HepG2 (cell line): ENCODE data around the gene VPS52. TPM values are rescaled to one million over a fixed set of nuclear protein-coding genes. Genes with fewer than 3 reads are reported as not detected.

Experiments used
- ATAC-seq: fragments of 200-7000 bp; cut with Tn5 transposase; 3 replicates; pipeline ENCODE4 v1.9.1; 2020; ENCODE audit warnings: mild to moderate bottlenecking, moderate library complexity
- BruUV-seq: library from RNA; stranded (reverse); fragments of 400-500 nt; replicated peaks from 2 replicates; lab custom pipeline; 2021; lab: Mats Ljungman, UMichigan
- CTCF ChIA-PET: fragments of 300-600 bp; formaldehyde crosslinking; extraction: SDS; loops from one replicate; lab custom pipeline; 2021; ENCODE audit warnings: low total read pairs, inconsistent platforms, low intra/inter-chr PET ratio; lab: Yijun Ruan, JAX
- POLR2A ChIA-PET: fragments of 350-600 bp; sonication (Branson Sonifier 250); formaldehyde crosslinking; loops from one replicate; lab custom pipeline; 2020; ENCODE audit warnings: antibody characterized with exemption, inconsistent platforms; lab: Yijun Ruan, JAX
- DNase-seq: peaks from one replicate; pipeline ENCODE4 v3.0.0-alpha.2; 2015; ENCODE audit warnings: low spot score
- FAIRE-seq: peaks from 3 replicates; lab custom pipeline; 2011; peaks lifted over from hg19 to GRCh38; lab: Jason Lieb, UNC
- H2AFZ ChIP-seq: one replicate; pipeline ENCODE4 v1.6.1; 2011; ENCODE audit warnings: low read length, inconsistent platforms
- H3K27ac ChIP-seq: fragments of 300-600 bp; 3 replicates; pipeline ENCODE4 v1.8.0; 2011; ENCODE audit warnings: mixed run types, mild to moderate bottlenecking, mixed read lengths, low read length, inconsistent platforms; ENCODE audit not compliant: insufficient read depth; ENCODE audit errors: extremely low read length
- H3K27me3 ChIP-seq, 2 experiments: fragments of 200-600 bp in 1 of 2; 2 replicates in 1 of 2; 3 replicates in 1 of 2; pipeline versions ENCODE4 v1.6.0 to v1.8.0; 2011; ENCODE audit warnings: low read length in 2 of 2, mild to moderate bottlenecking in 2 of 2, moderate library complexity in 2 of 2, inconsistent platforms in 1 of 2; ENCODE audit not compliant: insufficient read depth in 2 of 2, control insufficient read depth in 1 of 2
- H3K36me3 ChIP-seq, 2 experiments: fragments of 200-600 bp in 1 of 2; replicated peaks in 1 of 2; 2 replicates in 1 of 2; 3 replicates in 1 of 2; pipeline versions ENCODE4 v1.5.1 to v1.8.0; 2011; ENCODE audit warnings: low read length in 2 of 2, inconsistent platforms in 1 of 2; ENCODE audit not compliant: insufficient read depth in 2 of 2, control insufficient read depth in 1 of 2
- H3K4me1 ChIP-seq: 2 replicates; pipeline ENCODE4 v1.5.1; 2012; ENCODE audit warnings: low read length, inconsistent platforms; ENCODE audit not compliant: insufficient read depth
- H3K4me2 ChIP-seq: 2 replicates; pipeline ENCODE4 v1.6.0; 2011; ENCODE audit warnings: low read depth, low read length, inconsistent platforms
- H3K4me3 ChIP-seq, 3 experiments: fragments of 200-600 bp in 1 of 3; sonication (generic), shearing (Covaris generic) in 1 of 3; replicated peaks in 1 of 3; 2 replicates each; pipeline ENCODE4 v1.5.1; 2011 to 2016; ENCODE audit warnings: low read length in 3 of 3, inconsistent platforms in 2 of 3, low read depth in 2 of 3, mild to moderate bottlenecking in 2 of 3, control low read depth in 1 of 3, mixed read lengths in 1 of 3; ENCODE audit not compliant: insufficient read depth in 1 of 3
- H3K79me2 ChIP-seq: one replicate; pipeline ENCODE4 v1.6.1; 2011; ENCODE audit warnings: low read length, inconsistent platforms; ENCODE audit not compliant: insufficient read depth
- H3K9ac ChIP-seq: 2 replicates; pipeline ENCODE4 v1.6.0; 2011; ENCODE audit warnings: mild to moderate bottlenecking, low read depth, low read length, inconsistent platforms; ENCODE audit not compliant: insufficient read depth
- H3K9me3 ChIP-seq: 2 replicates; pipeline ENCODE4 v1.5.1; 2012; ENCODE audit warnings: mild to moderate bottlenecking, low read length
- H4K20me1 ChIP-seq: 2 replicates; pipeline ENCODE4 v1.6.0; 2011; ENCODE audit warnings: inconsistent platforms, mild to moderate bottlenecking, low read length, moderate library complexity; ENCODE audit not compliant: insufficient read depth
- JARID2 ChIP-seq: sonication (generic); formaldehyde crosslinking; IDR thresholded peaks from 2 replicates; pipeline ENCODE4 v1.8.1; 2023; ENCODE audit warnings: missing genetic modification reagents, inconsistent platforms; ENCODE audit not compliant: insufficient replicate concordance
- KAT7 ChIP-seq: IDR thresholded peaks from 2 replicates; pipeline ENCODE4 v1.6.1; 2018; ENCODE audit warnings: borderline replicate concordance, missing compliant biosample characterization
- MIXL1 ChIP-seq: IDR thresholded peaks from 2 replicates; pipeline ENCODE4 v1.6.1; 2016
- RFXANK ChIP-seq: IDR thresholded peaks from 2 replicates; pipeline ENCODE4 v1.6.1; 2016
- ZNF17 ChIP-seq: sonication (generic); formaldehyde crosslinking; IDR thresholded peaks from 2 replicates; pipeline ENCODE4 v1.5.0; 2020; ENCODE audit warnings: mild to moderate bottlenecking, missing genetic modification reagents
- ZNF512 ChIP-seq: sonication (generic); formaldehyde crosslinking; IDR thresholded peaks from 2 replicates; pipeline ENCODE4 v1.4.0; 2020; ENCODE audit warnings: mild to moderate bottlenecking, missing genetic modification reagents
- ZNF530 ChIP-seq: sonication (generic); formaldehyde crosslinking; IDR thresholded peaks from 2 replicates; pipeline ENCODE4 v1.5.0; 2020; ENCODE audit warnings: low read depth, mild to moderate bottlenecking, missing genetic modification reagents
- ZNF747 ChIP-seq: sonication (generic); formaldehyde crosslinking; IDR thresholded peaks from 2 replicates; pipeline ENCODE4 v1.8.1; 2023; ENCODE audit warnings: missing genetic modification reagents, mild to moderate bottlenecking, borderline replicate concordance
- ZNF773 ChIP-seq: sonication (generic); formaldehyde crosslinking; IDR thresholded peaks from 2 replicates; pipeline ENCODE4 v1.4.0; 2020; ENCODE audit warnings: missing genetic modification reagents, borderline replicate concordance
- WGBS: methylation state at CpG from one replicate; pipeline ENCODE4 v1.1.6; 2017; ENCODE audit warnings: low lambda C conversion rate; 5-methylcytosine and 5-hydroxymethylcytosine counted together
- in situ Hi-C: cut with HindIII; loops from 2 replicates; pipeline ENCODE4 v1.10.0; 2017; ENCODE audit warnings: low pct_unique_long_range_greater_than_20kb; ENCODE audit not compliant: extremely low pct_ligation_motif_present
- intact Hi-C: fragments of 100-400 bp; cut with micrococcal nuclease; formaldehyde crosslinking; loops from one replicate; pipeline ENCODE4 v1.10.0; 2022; ENCODE audit not compliant: unreplicated experiment
- polyA plus RNA-seq, 8 experiments: library from polyadenylated mRNA; depleted of rRNA in 3 of 8; stranded (reverse) in 7 of 8; unstranded in 1 of 8; fragments of >200 nt; fragmentation: Illumina TruSeq in 4 of 8; extraction: Trizol in 4 of 8; gene quantifications; 2 replicates each; pipeline versions ENCODE4 v1.2.1 to v1.2.3, GENCODE V29; 2011 to 2016; ENCODE audit warnings: low read depth in 4 of 8, missing spikeins in 1 of 8, mixed read lengths in 1 of 8; ENCODE audit not compliant: insufficient read depth in 1 of 8
- total RNA-seq, 5 experiments: library from RNA; depleted of rRNA; stranded (reverse); fragments of >200 nt; fragmentation: Illumina TruSeq; extraction: Trizol; gene quantifications; 2 replicates each; pipeline ENCODE4 v1.2.3, GENCODE V29; 2016; ENCODE audit warnings: low read depth in 1 of 5
- TF ChIP-seq, protein P1 (sequence below): sonication (generic); formaldehyde crosslinking; conservative IDR thresholded peaks from 2 replicates; pipeline ENCODE4 v1.8.0; 2022; ENCODE audit warnings: missing genetic modification reagents
- TF ChIP-seq, protein P2 (sequence below): sonication (generic); formaldehyde crosslinking; IDR thresholded peaks from 2 replicates; pipeline ENCODE4 v1.5.0; 2020; ENCODE audit warnings: mild to moderate bottlenecking, missing genetic modification reagents
- TF ChIP-seq, protein P3 (sequence below), 2 experiments: IDR thresholded peaks; 2 replicates each; pipeline ENCODE4 v1.6.1; 2011 to 2012; ENCODE audit warnings: low read length in 2 of 2, borderline replicate concordance in 1 of 2, low read depth in 1 of 2, mild to moderate bottlenecking in 1 of 2, moderate library complexity in 1 of 2
- TF ChIP-seq, protein P4 (sequence below): IDR thresholded peaks from 2 replicates; pipeline ENCODE4 v1.6.1; 2018; ENCODE audit warnings: missing genetic modification reagents

VPS52 gene
- total and polyA plus RNA-seq, 2 of the 13 experiments (the other 11 are each of a cell fraction or from before 2014, with no cell fraction given): 48.9 to 85.5 TPM

DNA sequence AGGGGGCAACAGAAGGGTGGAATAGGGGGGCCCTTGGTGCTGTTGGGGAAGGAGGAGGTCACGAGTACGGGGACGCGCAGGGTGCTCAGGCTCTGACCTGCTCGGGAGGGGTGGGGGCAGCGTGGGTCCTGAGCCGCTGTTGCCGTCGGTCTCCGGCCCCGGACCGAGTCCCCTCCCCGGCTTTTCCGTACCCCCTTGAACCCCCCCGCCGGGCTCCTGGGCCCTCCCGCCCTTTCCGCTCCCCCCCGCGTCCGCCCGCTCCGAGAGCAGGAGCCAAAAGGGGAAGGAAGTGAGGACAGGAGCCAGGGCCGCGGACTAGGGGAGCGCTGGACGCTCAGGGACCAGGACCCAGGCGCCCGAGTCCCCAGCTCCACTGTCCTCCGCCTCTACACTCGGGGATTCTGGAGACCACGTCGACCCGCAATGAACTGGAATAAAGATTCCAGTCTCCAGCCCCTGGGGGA is 27.1 kb upstream of the VPS52 start, which contains the start of gene RGL2:
Gene RGL2, minus strand, starts transcription at position 170 of the 464 bp plus-strand sequence. CDS start 332 bp downstream, outside the sequence.
- CTCF ChIA-PET: interaction anchor here (1.2 to 3.3 kb wide), 3 partner anchors 10 to 175 kb away, joined by 3 to 52 read pairs (median 4); partner anchors contain the start of genes PFDN6 and WDR46
- intact Hi-C loops: loop anchor here (1.0 kb wide), 3 partner anchors 10 to 99 kb away; partner anchors contain the start of genes PFDN6, RXRB, SLC39A7 and WDR46
- peaks cover 27% of the 10 kb centered on the region for H3K4me1 ChIP-seq
- ATAC-seq (peak; percentile 27), FAIRE-seq (no peak), DNase-seq (no peak)
- 2% methylated on average over 25 of the region's 34 CpGs for WGBS
- POLR2A ChIA-PET: interaction anchor here (0.8 to 4.1 kb wide), 12 partner anchors 9 to 327 kb away, joined by 3 to 57 read pairs (median 11); partner anchors contain the start of genes B3GALT4, PFDN6, RPS18 and TAPBP
- peak within 1 kb of the TSS; percentile 93 for H3K27ac ChIP-seq
- H3K79me2 ChIP-seq: peaks cover 12% of the 10 kb centered on the region
- in situ Hi-C loops: loop anchor here (5.0 to 25.0 kb wide), 2 partner anchors 97 to 113 kb away; partner anchors contain the start of genes CUTA, HSD17B8, PHF1 and RXRB
- no TSS peak for BruUV-seq
- H4K20me1 ChIP-seq: no peaks in the 10 kb centered on the region
- H3K4me3 ChIP-seq: peak within 1 kb of the TSS; percentile 75 to 88 (median 79)
- H3K4me2 ChIP-seq: peak within 1 kb of the TSS; percentile 92
- no peak within 1 kb of the TSS for H2AFZ ChIP-seq
- no peaks in the 10 kb centered on the region for H3K9me3 ChIP-seq
- no peaks in the 10 kb centered on the region; a peak in 1 of 5 replicates for H3K27me3 ChIP-seq
- peak within 1 kb of the TSS; percentile 92 for H3K9ac ChIP-seq
- peaks cover 4 to 5% of the 10 kb centered on the region in 2 experiments; a peak in 2 of 5 replicates for H3K36me3 ChIP-seq
- TF ChIP-seq ZNF773 (CRISPR knock-in tag) (0 out of 2 replicates have a peak, but pooled peaks have one; percentile 14), ZNF747 (CRISPR knock-in tag) (no peak), ZNF512 (CRISPR knock-in tag) (0 out of 2 replicates have a peak, but pooled peaks have one; percentile 42), JARID2 (CRISPR knock-in tag) (no peak), KAT7 (CRISPR knock-in tag) (no peak), MIXL1 (no peak), ZNF530 (CRISPR knock-in tag) (no peak), RFXANK (no peak), ZNF17 (CRISPR knock-in tag) (no peak)
- TF ChIP-seq, protein P1, sequence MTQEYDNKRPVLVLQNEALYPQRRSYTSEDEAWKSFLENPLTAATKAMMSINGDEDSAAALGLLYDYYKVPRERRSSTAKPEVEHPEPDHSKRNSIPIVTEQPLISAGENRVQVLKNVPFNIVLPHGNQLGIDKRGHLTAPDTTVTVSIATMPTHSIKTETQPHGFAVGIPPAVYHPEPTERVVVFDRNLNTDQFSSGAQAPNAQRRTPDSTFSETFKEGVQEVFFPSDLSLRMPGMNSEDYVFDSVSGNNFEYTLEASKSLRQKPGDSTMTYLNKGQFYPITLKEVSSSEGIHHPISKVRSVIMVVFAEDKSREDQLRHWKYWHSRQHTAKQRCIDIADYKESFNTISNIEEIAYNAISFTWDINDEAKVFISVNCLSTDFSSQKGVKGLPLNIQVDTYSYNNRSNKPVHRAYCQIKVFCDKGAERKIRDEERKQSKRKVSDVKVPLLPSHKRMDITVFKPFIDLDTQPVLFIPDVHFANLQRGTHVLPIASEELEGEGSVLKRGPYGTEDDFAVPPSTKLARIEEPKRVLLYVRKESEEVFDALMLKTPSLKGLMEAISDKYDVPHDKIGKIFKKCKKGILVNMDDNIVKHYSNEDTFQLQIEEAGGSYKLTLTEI (CRISPR knock-in tag): no peak
- TF ChIP-seq, protein P2, sequence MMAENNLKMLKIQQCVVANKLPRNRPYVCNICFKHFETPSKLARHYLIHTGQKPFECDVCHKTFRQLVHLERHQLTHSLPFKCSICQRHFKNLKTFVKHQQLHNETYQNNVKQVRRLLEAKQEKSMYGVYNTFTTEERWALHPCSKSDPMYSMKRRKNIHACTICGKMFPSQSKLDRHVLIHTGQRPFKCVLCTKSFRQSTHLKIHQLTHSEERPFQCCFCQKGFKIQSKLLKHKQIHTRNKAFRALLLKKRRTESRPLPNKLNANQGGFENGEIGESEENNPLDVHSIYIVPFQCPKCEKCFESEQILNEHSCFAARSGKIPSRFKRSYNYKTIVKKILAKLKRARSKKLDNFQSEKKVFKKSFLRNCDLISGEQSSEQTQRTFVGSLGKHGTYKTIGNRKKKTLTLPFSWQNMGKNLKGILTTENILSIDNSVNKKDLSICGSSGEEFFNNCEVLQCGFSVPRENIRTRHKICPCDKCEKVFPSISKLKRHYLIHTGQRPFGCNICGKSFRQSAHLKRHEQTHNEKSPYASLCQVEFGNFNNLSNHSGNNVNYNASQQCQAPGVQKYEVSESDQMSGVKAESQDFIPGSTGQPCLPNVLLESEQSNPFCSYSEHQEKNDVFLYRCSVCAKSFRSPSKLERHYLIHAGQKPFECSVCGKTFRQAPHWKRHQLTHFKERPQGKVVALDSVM: no peak
- TF ChIP-seq, protein P3, sequence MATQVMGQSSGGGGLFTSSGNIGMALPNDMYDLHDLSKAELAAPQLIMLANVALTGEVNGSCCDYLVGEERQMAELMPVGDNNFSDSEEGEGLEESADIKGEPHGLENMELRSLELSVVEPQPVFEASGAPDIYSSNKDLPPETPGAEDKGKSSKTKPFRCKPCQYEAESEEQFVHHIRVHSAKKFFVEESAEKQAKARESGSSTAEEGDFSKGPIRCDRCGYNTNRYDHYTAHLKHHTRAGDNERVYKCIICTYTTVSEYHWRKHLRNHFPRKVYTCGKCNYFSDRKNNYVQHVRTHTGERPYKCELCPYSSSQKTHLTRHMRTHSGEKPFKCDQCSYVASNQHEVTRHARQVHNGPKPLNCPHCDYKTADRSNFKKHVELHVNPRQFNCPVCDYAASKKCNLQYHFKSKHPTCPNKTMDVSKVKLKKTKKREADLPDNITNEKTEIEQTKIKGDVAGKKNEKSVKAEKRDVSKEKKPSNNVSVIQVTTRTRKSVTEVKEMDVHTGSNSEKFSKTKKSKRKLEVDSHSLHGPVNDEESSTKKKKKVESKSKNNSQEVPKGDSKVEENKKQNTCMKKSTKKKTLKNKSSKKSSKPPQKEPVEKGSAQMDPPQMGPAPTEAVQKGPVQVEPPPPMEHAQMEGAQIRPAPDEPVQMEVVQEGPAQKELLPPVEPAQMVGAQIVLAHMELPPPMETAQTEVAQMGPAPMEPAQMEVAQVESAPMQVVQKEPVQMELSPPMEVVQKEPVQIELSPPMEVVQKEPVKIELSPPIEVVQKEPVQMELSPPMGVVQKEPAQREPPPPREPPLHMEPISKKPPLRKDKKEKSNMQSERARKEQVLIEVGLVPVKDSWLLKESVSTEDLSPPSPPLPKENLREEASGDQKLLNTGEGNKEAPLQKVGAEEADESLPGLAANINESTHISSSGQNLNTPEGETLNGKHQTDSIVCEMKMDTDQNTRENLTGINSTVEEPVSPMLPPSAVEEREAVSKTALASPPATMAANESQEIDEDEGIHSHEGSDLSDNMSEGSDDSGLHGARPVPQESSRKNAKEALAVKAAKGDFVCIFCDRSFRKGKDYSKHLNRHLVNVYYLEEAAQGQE (IDR thresholded peaks at IDR 0.05; ENCODE audit: borderline replicate concordance in 1 of 2, low read depth in 1 of 2, low read length in 2 of 2): no peak
- TF ChIP-seq, protein P4, sequence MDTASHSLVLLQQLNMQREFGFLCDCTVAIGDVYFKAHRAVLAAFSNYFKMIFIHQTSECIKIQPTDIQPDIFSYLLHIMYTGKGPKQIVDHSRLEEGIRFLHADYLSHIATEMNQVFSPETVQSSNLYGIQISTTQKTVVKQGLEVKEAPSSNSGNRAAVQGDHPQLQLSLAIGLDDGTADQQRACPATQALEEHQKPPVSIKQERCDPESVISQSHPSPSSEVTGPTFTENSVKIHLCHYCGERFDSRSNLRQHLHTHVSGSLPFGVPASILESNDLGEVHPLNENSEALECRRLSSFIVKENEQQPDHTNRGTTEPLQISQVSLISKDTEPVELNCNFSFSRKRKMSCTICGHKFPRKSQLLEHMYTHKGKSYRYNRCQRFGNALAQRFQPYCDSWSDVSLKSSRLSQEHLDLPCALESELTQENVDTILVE (CRISPR knock-in tag): no peak
